PC-3 (cell line): ENCODE data around the gene SMARCA4.

Experiments
- EZH2 ChIP-seq: fragments of 300-600 bp; sonication (generic); IDR thresholded peaks from one replicate; pipeline ENCODE4 v1.6.1; 2017; ENCODE audit warnings: antibody characterized with exemption, mild to moderate bottlenecking, low read length; ENCODE audit not compliant: unreplicated experiment
- EZH2phosphoT487 ChIP-seq: fragments of 300-600 bp; sonication (generic); IDR thresholded peaks from 2 replicates; pipeline ENCODE4 v1.6.1; 2018; ENCODE audit warnings: mild to moderate bottlenecking, antibody characterized with exemption, low read length, borderline replicate concordance
- TF ChIP-seq, protein P1 (sequence below): fragments of 300-600 bp; sonication (generic); conservative IDR thresholded peaks from 2 replicates; pipeline ENCODE4 v1.5.1; 2017; ENCODE audit warnings: antibody characterized with exemption, low read depth, mild to moderate bottlenecking, low read length

DNA sequence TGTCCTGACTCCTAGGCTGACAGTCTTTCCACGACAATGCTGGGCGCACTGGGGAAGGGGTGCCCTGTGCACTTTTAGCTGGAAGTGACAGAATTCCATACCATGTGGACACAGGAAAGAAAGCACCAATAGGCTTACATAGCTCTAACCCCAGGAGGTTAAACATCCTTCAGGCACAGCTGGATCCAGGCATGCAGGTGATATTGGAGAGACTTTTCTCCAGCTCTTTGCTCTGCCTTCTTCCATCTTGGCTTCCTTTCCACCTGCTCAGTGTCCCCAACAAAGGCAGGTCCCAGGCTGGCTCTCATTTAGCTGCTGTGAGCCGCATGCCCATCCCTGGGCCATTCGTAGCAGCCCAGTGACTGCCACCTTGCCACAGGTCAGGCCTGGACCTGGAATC, 67.3 kb downstream of the SMARCA4 start:
- TF ChIP-seq EZH2 (no peak), EZH2phosphoT487 (no peak)
- TF ChIP-seq, protein P1, sequence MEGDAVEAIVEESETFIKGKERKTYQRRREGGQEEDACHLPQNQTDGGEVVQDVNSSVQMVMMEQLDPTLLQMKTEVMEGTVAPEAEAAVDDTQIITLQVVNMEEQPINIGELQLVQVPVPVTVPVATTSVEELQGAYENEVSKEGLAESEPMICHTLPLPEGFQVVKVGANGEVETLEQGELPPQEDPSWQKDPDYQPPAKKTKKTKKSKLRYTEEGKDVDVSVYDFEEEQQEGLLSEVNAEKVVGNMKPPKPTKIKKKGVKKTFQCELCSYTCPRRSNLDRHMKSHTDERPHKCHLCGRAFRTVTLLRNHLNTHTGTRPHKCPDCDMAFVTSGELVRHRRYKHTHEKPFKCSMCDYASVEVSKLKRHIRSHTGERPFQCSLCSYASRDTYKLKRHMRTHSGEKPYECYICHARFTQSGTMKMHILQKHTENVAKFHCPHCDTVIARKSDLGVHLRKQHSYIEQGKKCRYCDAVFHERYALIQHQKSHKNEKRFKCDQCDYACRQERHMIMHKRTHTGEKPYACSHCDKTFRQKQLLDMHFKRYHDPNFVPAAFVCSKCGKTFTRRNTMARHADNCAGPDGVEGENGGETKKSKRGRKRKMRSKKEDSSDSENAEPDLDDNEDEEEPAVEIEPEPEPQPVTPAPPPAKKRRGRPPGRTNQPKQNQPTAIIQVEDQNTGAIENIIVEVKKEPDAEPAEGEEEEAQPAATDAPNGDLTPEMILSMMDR, result no peak
